T-helper 1 cell treated with Interleukin-12 subunit alpha and Interleukin-12 subunit beta and Interleukin-4 antibody, amounts not matched to agents 30 μg/mL and 1 μg/mL, for 36 hours (primary cell): ENCODE results near the gene NFIA.

Source experiments
- H3K27ac Mint-ChIP-seq: one replicate; pipeline ENCODE4 v1.8.0; 2021; ENCODE audit warnings: mild to moderate bottlenecking, mixed read lengths
- H3K27me3 Mint-ChIP-seq: one replicate; pipeline ENCODE4 v1.8.0; 2021; ENCODE audit warnings: low read depth, mixed read lengths
- H3K36me3 Mint-ChIP-seq: one replicate; pipeline ENCODE4 v1.8.0; 2021; ENCODE audit warnings: low read depth, mixed read lengths
- H3K4me1 Mint-ChIP-seq: one replicate; pipeline ENCODE4 v1.8.0; 2021; ENCODE audit warnings: low read depth, mixed read lengths
- H3K4me3 Mint-ChIP-seq: one replicate; pipeline ENCODE4 v1.8.0; 2021; ENCODE audit warnings: mild to moderate bottlenecking, moderate library complexity, mixed read lengths
- H3K9me3 Mint-ChIP-seq: one replicate; pipeline ENCODE4 v1.8.0; 2021; ENCODE audit warnings: mixed read lengths

NFIA gene

GRCh38 chr1:61330571-61330970 is 248.2 kb downstream of the NFIA start:
- peaks cover 13% of the 10 kb centered on the region for H3K4me1 Mint-ChIP-seq
- no peaks in the 10 kb centered on the region for H3K36me3 Mint-ChIP-seq
- H3K9me3 Mint-ChIP-seq, result peaks cover 15% of the 10 kb centered on the region
- H3K4me3 Mint-ChIP-seq, result no peak overlapping the region
- H3K27ac Mint-ChIP-seq, result no peak overlapping the region
- H3K27me3 Mint-ChIP-seq, result peaks cover 9% of the 10 kb centered on the region

- H3K27me3 Mint-ChIP-seq, result peaks cover 4% of the 10 kb centered on the region
- no peaks in the 10 kb centered on the region for H3K36me3 Mint-ChIP-seq
- H3K4me1 Mint-ChIP-seq, result peaks cover 13% of the 10 kb centered on the region
- H3K9me3 Mint-ChIP-seq, result peaks cover 14% of the 10 kb centered on the region
- H3K4me3 Mint-ChIP-seq, result no peak overlapping the region
- peak overlapping the region; percentile 53 for H3K27ac Mint-ChIP-seq
These were observed 249.9 kb downstream of the NFIA start for GRCh38 chr1:61332196-61332753.

- Mint-ChIP-seq H3K27me3 (peaks cover 4% of the 10 kb centered on the region), H3K4me1 (peaks cover 13% of the 10 kb centered on the region), H3K9me3 (peaks cover 10% of the 10 kb centered on the region), H3K4me3 (no peak overlapping the region), H3K27ac (no peak overlapping the region), H3K36me3 (no peaks in the 10 kb centered on the region)
These were observed 250.4 kb downstream of the NFIA start for GRCh38 chr1:61332796-61333195.

- H3K36me3 Mint-ChIP-seq, result no peaks in the 10 kb centered on the region
- H3K27me3 Mint-ChIP-seq, result peaks cover 2% of the 10 kb centered on the region
- H3K9me3 Mint-ChIP-seq, result peaks cover 1% of the 10 kb centered on the region
- H3K4me3 Mint-ChIP-seq, result no peak overlapping the region
- peaks cover 11% of the 10 kb centered on the region for H3K4me1 Mint-ChIP-seq
- no peak overlapping the region for H3K27ac Mint-ChIP-seq
These were observed 252.6 kb downstream of the NFIA start for GRCh38 chr1:61334718-61335589.

- Mint-ChIP-seq H3K4me1 (peaks cover 9% of the 10 kb centered on the region), H3K27ac (no peak overlapping the region), H3K4me3 (no peak overlapping the region), H3K27me3 (peaks cover 8% of the 10 kb centered on the region), H3K36me3 (no peaks in the 10 kb centered on the region), H3K9me3 (no peaks in the 10 kb centered on the region)
These were observed 254.7 kb downstream of the NFIA start for GRCh38 chr1:61337037-61337436.

- Mint-ChIP-seq H3K36me3 (no peaks in the 10 kb centered on the region), H3K27ac (no peak overlapping the region), H3K27me3 (peaks cover 11% of the 10 kb centered on the region), H3K4me1 (peaks cover 4% of the 10 kb centered on the region), H3K4me3 (no peak overlapping the region), H3K9me3 (no peaks in the 10 kb centered on the region)
These were observed 255.1 kb downstream of the NFIA start for GRCh38 chr1:61337441-61337951.

GRCh38 chr1:61337981-61338848 is 255.9 kb downstream of the NFIA start:
- peaks cover 2% of the 10 kb centered on the region for H3K4me1 Mint-ChIP-seq
- H3K27me3 Mint-ChIP-seq, result peaks cover 11% of the 10 kb centered on the region
- H3K4me3 Mint-ChIP-seq, result no peak overlapping the region
- no peaks in the 10 kb centered on the region for H3K36me3 Mint-ChIP-seq
- H3K27ac Mint-ChIP-seq, result no peak overlapping the region
- no peaks in the 10 kb centered on the region for H3K9me3 Mint-ChIP-seq

GRCh38 chr1:61338899-61339298 is 256.5 kb downstream of the NFIA start:
- Mint-ChIP-seq H3K27me3 (peaks cover 15% of the 10 kb centered on the region), H3K9me3 (no peaks in the 10 kb centered on the region), H3K4me1 (peaks cover 2% of the 10 kb centered on the region), H3K4me3 (no peak overlapping the region), H3K27ac (no peak overlapping the region), H3K36me3 (no peaks in the 10 kb centered on the region)

- peaks cover 27% of the 10 kb centered on the region for H3K27me3 Mint-ChIP-seq
- no peak overlapping the region for H3K27ac Mint-ChIP-seq
- H3K4me3 Mint-ChIP-seq, result no peak overlapping the region
- H3K36me3 Mint-ChIP-seq, result no peaks in the 10 kb centered on the region
- no peaks in the 10 kb centered on the region for H3K9me3 Mint-ChIP-seq
- no peaks in the 10 kb centered on the region for H3K4me1 Mint-ChIP-seq
These were observed 259.1 kb downstream of the NFIA start for GRCh38 chr1:61341426-61341825.

- Mint-ChIP-seq H3K4me3 (no peak overlapping the region), H3K9me3 (no peaks in the 10 kb centered on the region), H3K27me3 (peaks cover 30% of the 10 kb centered on the region), H3K36me3 (no peaks in the 10 kb centered on the region), H3K4me1 (no peaks in the 10 kb centered on the region), H3K27ac (no peak overlapping the region)
These were observed 261.5 kb downstream of the NFIA start for GRCh38 chr1:61343734-61344420.

GRCh38 chr1:61344696-61345095 is 262.3 kb downstream of the NFIA start:
- H3K9me3 Mint-ChIP-seq, result no peaks in the 10 kb centered on the region

GRCh38 chr1:61348025-61348665 is 265.8 kb downstream of the NFIA start:
- H3K36me3 Mint-ChIP-seq, result no peaks in the 10 kb centered on the region
- no peaks in the 10 kb centered on the region for H3K9me3 Mint-ChIP-seq
- H3K27ac Mint-ChIP-seq, result no peak overlapping the region
- H3K4me1 Mint-ChIP-seq, result peaks cover 2% of the 10 kb centered on the region
- peaks cover 24% of the 10 kb centered on the region for H3K27me3 Mint-ChIP-seq
- H3K4me3 Mint-ChIP-seq, result no peak overlapping the region

More at GRCh38 chr1:61344696-61345095, 262.3 kb downstream of the NFIA start:
- Mint-ChIP-seq H3K4me3 (no peak overlapping the region), H3K36me3 (no peaks in the 10 kb centered on the region), H3K27me3 (peaks cover 30% of the 10 kb centered on the region), H3K4me1 (no peaks in the 10 kb centered on the region), H3K27ac (no peak overlapping the region)

GRCh38 chr1:61352845-61353435 is 270.6 kb downstream of the NFIA start:
- no peak overlapping the region for H3K27ac Mint-ChIP-seq

More at GRCh38 chr1:61352845-61353435, 270.6 kb downstream of the NFIA start:
- H3K9me3 Mint-ChIP-seq, result no peaks in the 10 kb centered on the region
- peaks cover 2% of the 10 kb centered on the region for H3K4me1 Mint-ChIP-seq
- peaks cover 8% of the 10 kb centered on the region for H3K27me3 Mint-ChIP-seq
- no peak overlapping the region for H3K4me3 Mint-ChIP-seq
- H3K36me3 Mint-ChIP-seq, result no peaks in the 10 kb centered on the region
